Measurements from ENCODE around the gene SLIT3.

The SLIT3 gene

DNA sequence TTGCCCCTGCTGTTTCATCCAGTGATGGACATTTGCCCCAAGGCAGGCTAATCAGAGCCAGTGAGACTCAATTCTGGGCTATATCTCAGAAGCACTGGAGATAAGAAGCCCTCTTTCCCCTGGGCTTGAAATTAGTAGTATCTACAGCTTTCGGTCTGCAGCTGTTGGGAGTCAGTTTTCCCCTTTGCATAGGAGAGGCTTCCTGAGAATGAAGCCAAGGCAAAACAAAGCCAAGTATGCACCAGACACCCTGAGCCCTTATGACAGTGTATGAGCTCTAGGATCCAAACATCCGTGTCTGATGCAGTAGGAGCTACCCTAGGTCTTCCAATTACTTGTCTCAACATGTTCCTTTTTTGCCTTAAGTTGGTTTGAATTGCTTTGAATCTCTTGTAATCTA, 642.5 kb downstream of the SLIT3 start:
- Histone ChIP-seq H3K9ac (ENCODE audit: low read depth, low read length) (no peak overlapping the region), H3K4me1 (ENCODE audit: control insufficient read depth, insufficient read depth, low read length) (no peaks in the 10 kb centered on the region), H3K27me3 (ENCODE audit: control insufficient read depth, insufficient read depth, low read length) (no peaks in the 10 kb centered on the region), H3K4me3 (ENCODE audit: low read depth, low read length) (no peak overlapping the region), H3K9me3 (ENCODE audit: control insufficient read depth, insufficient read depth, low read length) (no peaks in the 10 kb centered on the region), H3K36me3 (ENCODE audit: control insufficient read depth, insufficient read depth, low read length) (no peaks in the 10 kb centered on the region)

DNA sequence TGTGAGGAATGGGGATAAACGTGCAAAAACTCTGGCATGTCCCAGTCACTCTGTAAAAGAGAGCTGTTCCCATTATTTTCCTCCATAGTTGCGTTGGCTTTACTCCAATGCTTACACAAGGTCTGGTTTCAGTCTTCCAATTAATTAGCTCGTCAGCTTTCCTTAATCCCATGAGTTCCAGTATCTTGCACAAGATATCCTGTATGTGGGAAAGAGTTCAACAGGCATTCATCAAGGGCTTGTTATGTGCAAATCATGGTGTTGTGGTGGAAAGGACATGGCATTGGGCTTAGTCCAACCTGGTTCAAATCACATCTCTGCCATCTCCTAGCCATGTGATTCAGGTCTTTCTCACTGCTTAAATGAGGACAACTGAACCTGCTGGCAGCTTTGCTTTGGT, 644.3 kb downstream of the SLIT3 start:
- no peaks in the 10 kb centered on the region for H3K4me1 ChIP-seq (ENCODE audit: control insufficient read depth, insufficient read depth, low read length)
- no peaks in the 10 kb centered on the region for H3K36me3 ChIP-seq (ENCODE audit: control insufficient read depth, insufficient read depth, low read length)
- no peak overlapping the region for H3K4me3 ChIP-seq (ENCODE audit: low read depth, low read length)
- H3K9ac ChIP-seq (ENCODE audit: low read depth, low read length), result no peak overlapping the region
- H3K27me3 ChIP-seq (ENCODE audit: control insufficient read depth, insufficient read depth, low read length), result no peaks in the 10 kb centered on the region
- H3K9me3 ChIP-seq (ENCODE audit: control insufficient read depth, insufficient read depth, low read length), result no peaks in the 10 kb centered on the region

DNA sequence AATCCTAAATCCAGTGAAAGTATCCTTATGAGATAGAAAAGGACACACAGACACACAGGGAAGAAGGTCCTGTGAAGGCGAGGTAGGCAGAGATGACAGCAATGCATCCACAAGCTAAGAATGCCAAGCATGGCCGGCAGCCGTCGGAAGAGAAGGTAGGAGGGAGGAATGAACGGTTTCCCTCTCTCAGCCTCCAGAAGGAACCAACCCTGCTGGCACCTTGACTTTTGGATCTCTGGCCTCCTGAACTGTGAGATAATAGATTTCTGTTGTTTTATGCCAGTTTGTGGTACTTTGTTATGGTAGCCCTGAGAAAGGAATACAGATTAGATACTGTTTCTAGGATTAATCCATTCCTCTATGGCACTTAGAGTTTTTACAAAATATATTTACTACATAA, 645.6 kb downstream of the SLIT3 start:
- H3K4me1 ChIP-seq (ENCODE audit: control insufficient read depth, insufficient read depth, low read length), result no peaks in the 10 kb centered on the region
- no peaks in the 10 kb centered on the region for H3K9me3 ChIP-seq (ENCODE audit: control insufficient read depth, insufficient read depth, low read length)
- no peaks in the 10 kb centered on the region for H3K27me3 ChIP-seq (ENCODE audit: control insufficient read depth, insufficient read depth, low read length)
- H3K4me3 ChIP-seq (ENCODE audit: low read depth, low read length), result no peak overlapping the region
- H3K36me3 ChIP-seq (ENCODE audit: control insufficient read depth, insufficient read depth, low read length), result no peaks in the 10 kb centered on the region
- no peak overlapping the region for H3K9ac ChIP-seq (ENCODE audit: low read depth, low read length)

DNA sequence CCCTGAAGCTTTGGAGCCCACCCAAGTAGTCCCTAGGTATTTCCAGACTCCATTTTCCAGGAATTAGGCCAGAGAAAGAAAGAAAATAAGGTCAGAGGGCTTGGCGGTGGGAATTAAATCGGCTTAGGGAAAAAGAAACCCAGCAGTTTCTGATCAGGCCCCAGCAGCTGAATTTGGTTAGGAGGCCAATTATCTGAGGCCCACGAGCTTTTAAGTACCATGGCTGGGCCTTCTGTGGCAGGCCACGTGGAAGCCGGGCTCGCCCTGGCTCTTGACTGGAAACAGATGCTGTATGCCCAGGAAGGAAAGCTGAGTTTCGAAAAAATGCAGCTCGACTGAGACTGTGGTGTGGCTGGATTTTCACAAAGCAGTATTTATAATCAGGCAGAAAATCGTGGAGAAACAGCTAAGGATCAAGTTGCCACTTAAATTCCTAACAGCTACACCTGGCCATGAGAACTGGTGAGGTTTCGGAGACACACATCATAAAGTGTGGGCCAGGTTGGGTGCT, 646.7 kb downstream of the SLIT3 start:
- Histone ChIP-seq H3K4me1 (ENCODE audit: control insufficient read depth, insufficient read depth, low read length) (no peaks in the 10 kb centered on the region), H3K9ac (ENCODE audit: low read depth, low read length) (no peak overlapping the region), H3K27me3 (ENCODE audit: control insufficient read depth, insufficient read depth, low read length) (no peaks in the 10 kb centered on the region), H3K36me3 (ENCODE audit: control insufficient read depth, insufficient read depth, low read length) (no peaks in the 10 kb centered on the region), H3K4me3 (ENCODE audit: low read depth, low read length) (no peak overlapping the region), H3K9me3 (ENCODE audit: control insufficient read depth, insufficient read depth, low read length) (no peaks in the 10 kb centered on the region)

DNA sequence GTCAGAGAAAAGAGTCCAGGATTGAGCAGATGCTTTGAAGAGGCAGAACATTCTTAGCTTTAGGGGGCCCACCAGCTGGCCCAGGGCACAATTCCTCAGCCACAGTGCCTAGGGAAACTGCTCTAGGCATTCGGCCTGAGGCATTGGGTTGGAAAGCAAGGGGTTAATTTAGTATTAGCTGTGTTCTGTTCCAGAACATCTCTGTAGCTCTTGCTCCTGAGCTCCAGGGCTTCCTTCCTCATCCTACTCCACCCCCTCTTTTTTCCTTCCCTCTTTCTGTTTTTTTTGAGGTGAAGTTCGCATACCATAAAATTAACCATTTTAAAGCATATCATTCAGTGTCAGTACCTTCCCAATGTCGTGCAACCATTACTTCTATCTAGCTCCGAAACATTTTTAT, 647.3 kb downstream of the SLIT3 start:
- H3K9me3 ChIP-seq (ENCODE audit: control insufficient read depth, insufficient read depth, low read length), result no peaks in the 10 kb centered on the region
- H3K4me1 ChIP-seq (ENCODE audit: control insufficient read depth, insufficient read depth, low read length), result no peaks in the 10 kb centered on the region
- no peaks in the 10 kb centered on the region for H3K27me3 ChIP-seq (ENCODE audit: control insufficient read depth, insufficient read depth, low read length)
- H3K36me3 ChIP-seq (ENCODE audit: control insufficient read depth, insufficient read depth, low read length), result no peaks in the 10 kb centered on the region
- H3K4me3 ChIP-seq (ENCODE audit: low read depth, low read length), result no peak overlapping the region
- no peak overlapping the region for H3K9ac ChIP-seq (ENCODE audit: low read depth, low read length)

DNA sequence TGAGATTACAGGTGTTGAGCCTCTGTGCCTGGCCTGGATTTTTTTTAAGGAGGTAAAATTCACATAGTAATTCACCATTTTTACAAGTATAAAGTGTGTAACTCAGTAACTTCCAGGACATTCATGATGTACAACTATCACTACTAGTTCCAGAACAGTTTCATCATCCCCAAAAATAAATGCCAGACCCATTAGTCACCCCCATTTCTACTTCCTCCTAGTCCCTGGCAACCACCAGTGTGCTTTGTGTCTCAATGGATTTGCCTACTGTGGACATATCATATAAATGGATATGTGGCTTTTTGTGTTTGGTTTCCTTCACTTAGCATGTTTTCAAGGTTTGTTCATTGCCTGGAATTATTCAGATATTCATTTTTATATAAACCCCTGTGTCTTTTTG, 649.3 kb downstream of the SLIT3 start:
- H3K9ac ChIP-seq (ENCODE audit: low read depth, low read length), result no peak overlapping the region
- H3K4me1 ChIP-seq (ENCODE audit: control insufficient read depth, insufficient read depth, low read length), result no peaks in the 10 kb centered on the region
- H3K9me3 ChIP-seq (ENCODE audit: control insufficient read depth, insufficient read depth, low read length), result no peaks in the 10 kb centered on the region
- no peaks in the 10 kb centered on the region for H3K36me3 ChIP-seq (ENCODE audit: control insufficient read depth, insufficient read depth, low read length)
- no peak overlapping the region for H3K4me3 ChIP-seq (ENCODE audit: low read depth, low read length)
- no peaks in the 10 kb centered on the region for H3K27me3 ChIP-seq (ENCODE audit: control insufficient read depth, insufficient read depth, low read length)

DNA sequence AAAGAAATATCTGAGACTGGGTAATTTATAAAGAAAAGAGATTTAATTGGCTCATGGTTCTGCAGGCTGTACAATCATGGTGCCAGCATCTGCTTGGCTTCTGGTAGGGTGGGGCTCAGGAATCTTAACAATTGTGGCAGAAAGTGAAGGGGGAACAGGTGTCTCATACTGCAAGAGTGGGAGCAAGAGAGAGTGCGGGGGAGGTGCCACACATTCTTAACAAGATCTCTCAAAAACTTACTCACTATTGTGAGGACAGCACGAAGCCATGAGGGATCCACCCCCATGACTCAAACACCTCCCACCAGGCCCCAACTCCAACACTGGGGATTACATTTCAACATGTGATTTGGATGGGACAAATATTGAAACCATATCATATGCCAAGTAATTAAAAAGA, 651.6 kb downstream of the SLIT3 start:
- Histone ChIP-seq H3K27me3 (ENCODE audit: control insufficient read depth, insufficient read depth, low read length) (no peaks in the 10 kb centered on the region), H3K4me3 (ENCODE audit: low read depth, low read length) (no peak overlapping the region), H3K9me3 (ENCODE audit: control insufficient read depth, insufficient read depth, low read length) (no peaks in the 10 kb centered on the region), H3K36me3 (ENCODE audit: control insufficient read depth, insufficient read depth, low read length) (no peaks in the 10 kb centered on the region), H3K9ac (ENCODE audit: low read depth, low read length) (no peak overlapping the region), H3K4me1 (ENCODE audit: control insufficient read depth, insufficient read depth, low read length) (no peaks in the 10 kb centered on the region)

DNA sequence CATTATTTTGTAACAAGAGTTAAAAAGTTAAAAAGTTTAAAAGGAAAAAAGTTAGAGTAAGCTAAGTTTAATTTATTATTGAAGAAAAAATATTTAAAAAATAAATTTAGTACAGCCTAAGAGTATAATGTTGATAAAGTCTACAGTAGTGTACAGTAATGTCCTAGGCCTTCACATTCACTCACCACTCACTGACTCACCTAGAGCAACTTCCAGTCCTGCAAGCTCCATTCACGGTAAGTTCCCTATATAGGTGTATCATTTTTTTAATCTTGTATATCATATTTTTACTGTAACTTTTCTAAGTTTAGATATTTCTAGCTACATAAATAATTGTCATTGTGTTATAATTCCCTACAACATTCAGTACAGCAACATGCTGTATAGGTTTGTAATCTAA, 652.4 kb downstream of the SLIT3 start:
- Histone ChIP-seq H3K9ac (ENCODE audit: low read depth, low read length) (no peak overlapping the region), H3K4me1 (ENCODE audit: control insufficient read depth, insufficient read depth, low read length) (no peaks in the 10 kb centered on the region), H3K9me3 (ENCODE audit: control insufficient read depth, insufficient read depth, low read length) (no peaks in the 10 kb centered on the region), H3K36me3 (ENCODE audit: control insufficient read depth, insufficient read depth, low read length) (no peaks in the 10 kb centered on the region), H3K27me3 (ENCODE audit: control insufficient read depth, insufficient read depth, low read length) (no peaks in the 10 kb centered on the region), H3K4me3 (ENCODE audit: low read depth, low read length) (no peak overlapping the region)

DNA sequence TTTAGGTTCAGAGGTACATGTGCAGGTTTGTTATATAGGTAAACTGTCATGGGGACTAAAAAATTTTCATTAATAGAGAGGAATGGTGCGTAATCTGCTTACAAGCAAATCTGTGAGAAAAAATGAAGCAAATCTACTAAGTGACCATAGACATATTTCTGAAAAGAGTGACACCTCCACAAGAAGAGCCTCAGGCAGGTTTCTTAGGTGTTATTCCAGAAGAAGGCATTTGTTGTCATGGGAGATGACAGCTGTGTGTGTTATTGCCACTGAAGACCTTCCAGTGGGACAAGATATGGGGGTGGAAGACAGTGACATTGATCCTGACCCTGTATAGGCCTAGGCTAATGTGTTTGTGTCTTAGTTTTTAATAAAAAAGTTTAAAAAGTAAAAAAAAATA, 652.9 kb downstream of the SLIT3 start:
- H3K4me1 ChIP-seq (ENCODE audit: control insufficient read depth, insufficient read depth, low read length), result no peaks in the 10 kb centered on the region
- no peaks in the 10 kb centered on the region for H3K36me3 ChIP-seq (ENCODE audit: control insufficient read depth, insufficient read depth, low read length)
- no peak overlapping the region for H3K4me3 ChIP-seq (ENCODE audit: low read depth, low read length)

DNA sequence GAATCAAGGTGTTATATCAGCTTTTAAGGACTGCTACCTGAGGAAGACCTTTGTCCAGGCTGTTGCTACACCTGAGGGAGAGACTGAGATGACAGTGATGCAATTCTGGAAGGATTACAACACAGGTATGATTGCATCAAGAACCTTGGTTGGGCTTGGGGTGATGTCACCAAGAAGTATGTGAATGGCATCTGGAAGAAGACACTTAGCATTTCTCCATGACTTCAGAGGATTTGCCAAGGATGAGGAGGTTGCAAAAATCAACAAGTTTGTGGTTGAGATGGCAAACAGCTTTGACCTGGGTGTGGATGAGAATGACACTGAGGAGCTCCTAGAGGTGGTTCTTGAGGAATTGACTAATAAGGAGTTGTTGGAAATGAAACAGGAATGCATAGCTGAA, 653.9 kb downstream of the SLIT3 start:
- Histone ChIP-seq H3K9me3 (ENCODE audit: control insufficient read depth, insufficient read depth, low read length) (no peaks in the 10 kb centered on the region), H3K4me3 (ENCODE audit: low read depth, low read length) (no peak overlapping the region), H3K4me1 (ENCODE audit: control insufficient read depth, insufficient read depth, low read length) (no peaks in the 10 kb centered on the region), H3K9ac (ENCODE audit: low read depth, low read length) (no peak overlapping the region), H3K27me3 (ENCODE audit: control insufficient read depth, insufficient read depth, low read length) (no peaks in the 10 kb centered on the region), H3K36me3 (ENCODE audit: control insufficient read depth, insufficient read depth, low read length) (no peaks in the 10 kb centered on the region)

More for the DNA sequence above, 652.9 kb downstream of the SLIT3 start:
- Histone ChIP-seq H3K9me3 (ENCODE audit: control insufficient read depth, insufficient read depth, low read length) (no peaks in the 10 kb centered on the region), H3K27me3 (ENCODE audit: control insufficient read depth, insufficient read depth, low read length) (no peaks in the 10 kb centered on the region), H3K9ac (ENCODE audit: low read depth, low read length) (no peak overlapping the region)

DNA sequence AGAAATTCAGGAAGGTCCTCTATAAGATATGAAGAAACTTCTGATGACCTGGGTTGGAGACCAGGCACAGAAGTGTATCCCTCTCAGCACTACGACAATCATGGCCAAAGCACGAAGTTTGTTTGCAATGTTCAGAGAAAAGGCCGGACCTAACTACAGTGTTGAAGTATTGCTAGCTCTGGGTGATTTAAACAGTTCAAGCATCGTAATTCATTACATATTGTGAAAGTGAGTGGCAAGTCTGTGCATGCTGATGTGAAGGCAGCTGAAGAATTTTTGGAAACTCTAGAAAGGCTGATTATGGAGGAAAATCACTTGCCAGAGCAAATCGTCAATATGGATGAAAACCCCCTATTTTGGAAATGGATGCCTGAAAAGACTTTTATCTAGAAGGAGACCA, 654.6 kb downstream of the SLIT3 start:
- Histone ChIP-seq H3K36me3 (ENCODE audit: control insufficient read depth, insufficient read depth, low read length) (no peaks in the 10 kb centered on the region), H3K4me3 (ENCODE audit: low read depth, low read length) (no peak overlapping the region), H3K4me1 (ENCODE audit: control insufficient read depth, insufficient read depth, low read length) (no peaks in the 10 kb centered on the region), H3K27me3 (ENCODE audit: control insufficient read depth, insufficient read depth, low read length) (no peaks in the 10 kb centered on the region), H3K9ac (ENCODE audit: low read depth, low read length) (no peak overlapping the region), H3K9me3 (ENCODE audit: control insufficient read depth, insufficient read depth, low read length) (no peaks in the 10 kb centered on the region)

DNA sequence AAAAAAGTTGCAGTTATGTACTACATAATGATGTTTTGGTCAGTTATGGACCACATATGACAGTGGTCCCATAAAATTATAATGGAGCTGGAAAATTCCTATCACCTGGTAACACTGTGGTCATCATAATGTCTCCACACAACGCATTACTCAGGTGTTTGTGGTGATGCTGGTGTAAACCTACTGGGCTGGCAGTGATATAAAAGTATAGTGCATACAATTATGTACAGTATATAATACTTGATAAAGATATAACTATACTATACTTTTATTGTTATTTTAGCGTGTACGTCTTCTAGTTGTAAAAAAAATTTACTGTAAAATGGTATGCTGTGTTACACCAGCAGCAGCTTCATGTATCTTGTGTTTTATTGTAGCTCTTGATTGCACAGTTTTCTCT, 655.7 kb downstream of the SLIT3 start:
- no peaks in the 10 kb centered on the region for H3K36me3 ChIP-seq (ENCODE audit: control insufficient read depth, insufficient read depth, low read length)
- H3K27me3 ChIP-seq (ENCODE audit: control insufficient read depth, insufficient read depth, low read length), result no peaks in the 10 kb centered on the region
- H3K9me3 ChIP-seq (ENCODE audit: control insufficient read depth, insufficient read depth, low read length), result no peaks in the 10 kb centered on the region
- no peak overlapping the region for H3K4me3 ChIP-seq (ENCODE audit: low read depth, low read length)
- H3K9ac ChIP-seq (ENCODE audit: low read depth, low read length), result no peak overlapping the region
- H3K4me1 ChIP-seq (ENCODE audit: control insufficient read depth, insufficient read depth, low read length), result no peaks in the 10 kb centered on the region

DNA sequence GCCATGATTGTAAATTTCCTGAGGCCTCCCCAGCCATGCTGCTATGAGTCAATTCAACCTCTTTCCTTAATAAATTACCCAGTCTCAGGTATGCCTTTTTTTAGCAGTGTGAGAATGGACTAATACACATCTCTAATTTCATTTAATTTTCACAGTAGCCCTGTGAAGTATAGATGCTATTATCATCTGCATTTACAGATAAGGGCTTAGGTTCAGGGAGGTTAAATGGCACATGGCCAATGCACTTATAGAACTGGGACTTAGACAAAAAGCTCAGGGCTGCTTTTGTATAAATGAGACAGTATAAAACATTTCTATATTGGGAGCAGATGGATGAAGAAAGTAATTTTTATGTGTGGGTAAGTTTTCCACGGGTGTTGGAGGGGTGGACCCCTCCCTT, 658.9 kb downstream of the SLIT3 start:
- Histone ChIP-seq H3K4me1 (ENCODE audit: control insufficient read depth, insufficient read depth, low read length) (no peaks in the 10 kb centered on the region), H3K4me3 (ENCODE audit: low read depth, low read length) (no peak overlapping the region), H3K9me3 (ENCODE audit: control insufficient read depth, insufficient read depth, low read length) (no peaks in the 10 kb centered on the region), H3K9ac (ENCODE audit: low read depth, low read length) (no peak overlapping the region), H3K27me3 (ENCODE audit: control insufficient read depth, insufficient read depth, low read length) (no peaks in the 10 kb centered on the region), H3K36me3 (ENCODE audit: control insufficient read depth, insufficient read depth, low read length) (peaks cover 2% of the 10 kb centered on the region)
